OCI-LY7 (cell line): ENCODE results near the gene RIPK1.

Source experiments
- EZH2phosphoT487 ChIP-seq: fragments of 200-600 bp; sonication (generic); IDR thresholded peaks from 2 replicates; pipeline ENCODE4 v1.6.1; 2018; ENCODE audit warnings: low read depth, borderline replicate concordance, mild to moderate bottlenecking, mixed run types, antibody characterized with exemption, low read length, moderate library complexity, mixed read lengths
- TF ChIP-seq, protein P1 (sequence below): fragments of 200-600 bp; sonication (generic); conservative IDR thresholded peaks from 2 replicates; pipeline ENCODE4 v1.5.1; 2014; ENCODE audit warnings: mild to moderate bottlenecking, antibody characterized with exemption, low read length, moderate library complexity, mixed read lengths

DNA sequence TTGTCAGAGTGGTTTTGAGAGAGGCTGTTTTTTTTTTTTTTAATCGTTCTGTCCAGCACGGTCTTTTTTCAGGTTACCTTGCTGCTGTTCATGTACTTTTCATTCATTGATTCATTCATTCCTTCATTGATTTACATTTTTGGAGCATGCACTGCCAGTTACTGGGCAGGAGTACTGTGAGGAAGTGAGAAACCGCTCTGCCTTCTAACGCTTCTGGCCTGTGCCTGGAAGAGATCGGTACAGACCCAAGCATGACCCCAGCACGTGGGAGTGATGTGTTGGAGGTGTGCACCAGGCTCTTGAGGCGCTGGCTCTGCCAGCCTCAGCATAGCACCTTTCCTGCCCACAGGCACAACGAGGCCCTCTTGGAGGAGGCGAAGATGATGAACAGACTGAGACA, 9.1 kb downstream of the RIPK1 start:
- TF ChIP-seq, protein P1, sequence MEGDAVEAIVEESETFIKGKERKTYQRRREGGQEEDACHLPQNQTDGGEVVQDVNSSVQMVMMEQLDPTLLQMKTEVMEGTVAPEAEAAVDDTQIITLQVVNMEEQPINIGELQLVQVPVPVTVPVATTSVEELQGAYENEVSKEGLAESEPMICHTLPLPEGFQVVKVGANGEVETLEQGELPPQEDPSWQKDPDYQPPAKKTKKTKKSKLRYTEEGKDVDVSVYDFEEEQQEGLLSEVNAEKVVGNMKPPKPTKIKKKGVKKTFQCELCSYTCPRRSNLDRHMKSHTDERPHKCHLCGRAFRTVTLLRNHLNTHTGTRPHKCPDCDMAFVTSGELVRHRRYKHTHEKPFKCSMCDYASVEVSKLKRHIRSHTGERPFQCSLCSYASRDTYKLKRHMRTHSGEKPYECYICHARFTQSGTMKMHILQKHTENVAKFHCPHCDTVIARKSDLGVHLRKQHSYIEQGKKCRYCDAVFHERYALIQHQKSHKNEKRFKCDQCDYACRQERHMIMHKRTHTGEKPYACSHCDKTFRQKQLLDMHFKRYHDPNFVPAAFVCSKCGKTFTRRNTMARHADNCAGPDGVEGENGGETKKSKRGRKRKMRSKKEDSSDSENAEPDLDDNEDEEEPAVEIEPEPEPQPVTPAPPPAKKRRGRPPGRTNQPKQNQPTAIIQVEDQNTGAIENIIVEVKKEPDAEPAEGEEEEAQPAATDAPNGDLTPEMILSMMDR, result no peak
- TF ChIP-seq EZH2phosphoT487, result no peak
